Renal cortical epithelial cell (primary cell): ENCODE measurements around the gene PRTFDC1. TPM values are rescaled to one million over a fixed set of nuclear protein-coding genes. Genes with fewer than 3 reads are reported as not detected.

Experiments used
- DNase-seq: peaks from one replicate; pipeline ENCODE4 v3.0.0-alpha.2; 2011; ENCODE audit warnings: low read depth
- total RNA-seq: library from RNA; depleted of rRNA; stranded (reverse); fragments of >200 nt; gene quantifications from 2 replicates; pipeline ENCODE4 v1.2.3, GENCODE V29; 2014

PRTFDC1 gene
- total RNA-seq, 1 donor from 2014 or later: 12.2 TPM

- no peak for DNase-seq
Observed at GRCh38 chr10:24904824-24905223, 47.6 kb downstream of the PRTFDC1 start.

- no peak for DNase-seq
Observed at GRCh38 chr10:24902400-24902728, 50.0 kb downstream of the PRTFDC1 start.

- DNase-seq: peak; percentile 99
Observed at GRCh38 chr10:24901686-24902399, 50.6 kb downstream of the PRTFDC1 start.

- DNase-seq: peak; percentile 43
Observed at GRCh38 chr10:24900888-24901685, 51.3 kb downstream of the PRTFDC1 start.

GRCh38 chr10:24899571-24899970 lies 52.8 kb downstream of the PRTFDC1 start:
- no peak for DNase-seq

GRCh38 chr10:24898501-24898900 lies 53.9 kb downstream of the PRTFDC1 start:
- no peak for DNase-seq

- no peak for DNase-seq
Observed at GRCh38 chr10:24897326-24897926, 55.0 kb downstream of the PRTFDC1 start.

- no peak for DNase-seq
Observed at GRCh38 chr10:24894728-24895127, 57.7 kb downstream of the PRTFDC1 start.

- peak; percentile 96 for DNase-seq
Observed at GRCh38 chr10:24894309-24894708, 58.1 kb downstream of the PRTFDC1 start.

GRCh38 chr10:24893127-24893526 lies 59.3 kb downstream of the PRTFDC1 start:
- DNase-seq: no peak

GRCh38 chr10:24891823-24892222 lies 60.6 kb downstream of the PRTFDC1 start:
- peak; percentile 89 for DNase-seq

- no peak for DNase-seq
Observed at GRCh38 chr10:24889639-24890038, 62.8 kb downstream of the PRTFDC1 start.

GRCh38 chr10:24887855-24888231 lies 64.6 kb downstream of the PRTFDC1 start:
- DNase-seq: no peak

GRCh38 chr10:24886290-24886680 lies 66.1 kb downstream of the PRTFDC1 start:
- DNase-seq: no peak

GRCh38 chr10:24885551-24886289 lies 66.7 kb downstream of the PRTFDC1 start:
- no peak for DNase-seq

GRCh38 chr10:24884793-24885192 lies 67.6 kb downstream of the PRTFDC1 start:
- no peak for DNase-seq

GRCh38 chr10:24884316-24884715 lies 68.1 kb downstream of the PRTFDC1 start:
- DNase-seq: no peak

- DNase-seq: no peak
Observed at GRCh38 chr10:24883176-24883575, 69.2 kb downstream of the PRTFDC1 start.

GRCh38 chr10:24882047-24882698 lies 70.2 kb downstream of the PRTFDC1 start:
- no peak for DNase-seq

- no peak for DNase-seq
Observed at GRCh38 chr10:24879861-24880260, 72.5 kb downstream of the PRTFDC1 start.

GRCh38 chr10:24874133-24874532 lies 78.3 kb downstream of the PRTFDC1 start:
- DNase-seq: no peak

- DNase-seq: peak; percentile 97
Observed at GRCh38 chr10:24873281-24873683, 79.1 kb downstream of the PRTFDC1 start.
